GM12878 (cell line): ENCODE measurements around the gene DLD. TPM values are rescaled to one million over a fixed set of nuclear protein-coding genes. Genes with fewer than 3 reads are reported as not detected.

Experiments
- ATAC-seq: fragments of 200-7000 bp; cut with Tn5 transposase; 3 replicates; pipeline ENCODE4 v1.9.1; 2020; ENCODE audit warnings: mild to moderate bottlenecking, moderate library complexity
- BruUV-seq: library from RNA; stranded (reverse); fragments of 400-500 nt; replicated peaks from 2 replicates; lab custom pipeline; 2021; lab: Mats Ljungman, UMichigan
- CTCF ChIA-PET: fragments of 300-600 bp; sonication (Branson Sonifier 250); formaldehyde crosslinking; extraction: SDS; loops from one replicate; lab custom pipeline; 2021; ENCODE audit warnings: inconsistent platforms; lab: Yijun Ruan, JAX
- POLR2A ChIA-PET: fragments of 350-600 bp; formaldehyde crosslinking; extraction: SDS; loops from one replicate; lab custom pipeline; 2021; ENCODE audit warnings: inconsistent platforms; lab: Charles Lee
- RAD21 ChIA-PET: fragments of 300-600 bp; sonication (Branson Sonifier 250); formaldehyde crosslinking; loops from one replicate; lab custom pipeline; 2023; ENCODE audit warnings: antibody characterized with exemption; ENCODE audit not compliant: unreplicated experiment; lab: Charles Lee
- SMC1A ChIA-PET: fragments of 300-600 bp; sonication (Branson Sonifier 250); formaldehyde crosslinking; loops from one replicate; lab custom pipeline; 2023; ENCODE audit not compliant: unreplicated experiment, uncharacterized antibody; lab: Charles Lee
- DNase-seq: peaks from one replicate; pipeline ENCODE4 v3.0.0-alpha.2; 2011; ENCODE audit warnings: low read depth, low spot score
- FAIRE-seq: peaks from 3 replicates; lab custom pipeline; 2011; peaks lifted over from hg19 to GRCh38; lab: Jason Lieb, UNC
- H2AFZ ChIP-seq: 2 replicates; pipeline ENCODE4 v1.6.0; 2011; ENCODE audit warnings: low read depth, low read length, control low read depth; ENCODE audit not compliant: control insufficient read depth
- H3K27ac ChIP-seq: 2 replicates; pipeline ENCODE4 v1.5.1; 2011; ENCODE audit warnings: control low read depth; ENCODE audit not compliant: control insufficient read depth, insufficient read depth
- H3K27me3 ChIP-seq, 2 experiments: replicated peaks in 1 of 2; 2 replicates each; pipeline versions ENCODE4 v1.6.0 to v1.6.1; 2011; ENCODE audit warnings: low read length in 1 of 2; ENCODE audit not compliant: control insufficient read depth in 2 of 2, insufficient read depth in 2 of 2
- H3K36me3 ChIP-seq, 2 experiments: 2 replicates each; pipeline ENCODE4 v1.5.1; 2011; ENCODE audit warnings: low read length in 1 of 2; ENCODE audit not compliant: control insufficient read depth in 2 of 2, insufficient read depth in 2 of 2
- H3K4me1 ChIP-seq: 2 replicates; pipeline ENCODE4 v1.6.1; 2011; ENCODE audit warnings: mild to moderate bottlenecking, low read length, moderate library complexity, mixed read lengths; ENCODE audit not compliant: control insufficient read depth, insufficient read depth
- H3K4me2 ChIP-seq: 2 replicates; pipeline ENCODE4 v1.6.0; 2011; ENCODE audit warnings: control low read depth; ENCODE audit not compliant: control insufficient read depth, insufficient read depth
- H3K4me3 ChIP-seq: fragments of 200-600 bp; sonication (generic); 2 replicates; pipeline ENCODE4 v1.5.1; 2016
- H3K79me2 ChIP-seq: 2 replicates; pipeline ENCODE4 v1.6.0; 2011; ENCODE audit warnings: low read length; ENCODE audit not compliant: control insufficient read depth, insufficient read depth
- H3K9ac ChIP-seq: 2 replicates; pipeline ENCODE4 v1.8.0; 2011; ENCODE audit warnings: low read length, control low read depth, mixed read lengths; ENCODE audit not compliant: control insufficient read depth, insufficient read depth
- H3K9me3 ChIP-seq: replicated peaks from 3 replicates; pipeline ENCODE4 v1.5.1; 2011; ENCODE audit warnings: mild to moderate bottlenecking, low read length; ENCODE audit not compliant: control insufficient read depth, insufficient read depth
- H4K20me1 ChIP-seq: 2 replicates; pipeline ENCODE4 v1.6.0; 2011; ENCODE audit not compliant: control insufficient read depth, insufficient read depth
- ATF3 ChIP-seq: IDR thresholded peaks from 2 replicates; pipeline ENCODE4 v1.6.1; 2011; ENCODE audit warnings: low read depth, mild to moderate bottlenecking, low read length, moderate library complexity, borderline replicate concordance; ENCODE audit errors: extremely low read depth
- BCL11A ChIP-seq: IDR thresholded peaks from 2 replicates; pipeline ENCODE4 v1.6.1; 2011; ENCODE audit warnings: low read depth, low read length
- DPF2 ChIP-seq: fragments of 450-650 bp; IDR thresholded peaks from 2 replicates; pipeline ENCODE4 v1.6.1; 2017; ENCODE audit warnings: mild to moderate bottlenecking
- ETV6 ChIP-seq, 2 experiments: fragments of 450-650 bp in 1 of 2; IDR thresholded peaks in 1 of 2; conservative IDR thresholded peaks in 1 of 2; 2 replicates each; pipeline ENCODE4 v1.6.1; 2014; ENCODE audit warnings: antibody characterized with exemption in 1 of 2, borderline replicate concordance in 1 of 2, low read depth in 1 of 2, mild to moderate bottlenecking in 1 of 2, moderate library complexity in 1 of 2
- RUNX3 ChIP-seq: IDR thresholded peaks from 2 replicates; pipeline ENCODE4 v1.6.1; 2012; ENCODE audit warnings: low read length, inconsistent platforms
- SIN3A ChIP-seq: IDR thresholded peaks from 2 replicates; pipeline ENCODE4 v1.6.1; 2012; ENCODE audit warnings: low read depth, low read length, improper control_type of control experiment
- SIX5 ChIP-seq: IDR thresholded peaks from 2 replicates; pipeline ENCODE4 v1.6.1; 2011; ENCODE audit warnings: mild to moderate bottlenecking, low read depth, low read length, moderate library complexity; ENCODE audit not compliant: severe bottlenecking
- TCF3 ChIP-seq: IDR thresholded peaks from 2 replicates; pipeline ENCODE4 v1.6.1; 2012; ENCODE audit warnings: low read depth, mild to moderate bottlenecking, low read length, borderline replicate concordance; ENCODE audit not compliant: insufficient read depth
- TCF7 ChIP-seq: IDR thresholded peaks from 2 replicates; pipeline ENCODE4 v1.6.1; 2014; ENCODE audit warnings: antibody characterized with exemption, borderline replicate concordance
- WGBS: methylation state at CpG from one replicate; pipeline ENCODE4 v1.1.6; 2016; ENCODE audit warnings: low lambda C conversion rate; ENCODE audit not compliant: insufficient replicate concordance, insufficient coverage; ENCODE audit errors: missing lambda C conversion rate; 5-methylcytosine and 5-hydroxymethylcytosine counted together
- in situ Hi-C: fragments of 300-500 bp; cut with MboI; formaldehyde crosslinking; loops from 9 replicates; pipeline ENCODE4 v1.14.3; 2018; ENCODE audit warnings: mixed read lengths
- intact Hi-C: fragments of 100-400 bp; cut with micrococcal nuclease; formaldehyde crosslinking; loops from one replicate; pipeline ENCODE4 v1.14.2; 2022; ENCODE audit not compliant: unreplicated experiment
- polyA plus RNA-seq, 11 experiments: library from polyadenylated mRNA; depleted of rRNA in 4 of 11; unstranded in 6 of 11; stranded (reverse) in 5 of 11; fragments of >200 nt; fragmentation: Nextera tagmentation in 4 of 11; fragmentation: Illumina TruSeq in 1 of 11; extraction: Ambion mirVana in 4 of 11; extraction: Trizol in 1 of 11; gene quantifications; 1 replicate in 1 of 11; 2 replicates in 10 of 11; pipeline versions ENCODE4 v1.2.1 to v1.2.3, GENCODE V29; 2011 to 2016; ENCODE audit warnings: inconsistent platforms in 2 of 11, missing spikeins in 2 of 11, low read depth in 1 of 11
- total RNA-seq, 4 experiments: library from RNA; depleted of rRNA in 3 of 4; stranded (reverse); fragments of >200 nt in 3 of 4; fragmentation: Illumina TruSeq in 1 of 4; extraction: Trizol in 1 of 4; gene quantifications; 2 replicates each; pipeline versions ENCODE4 v1.2.1 to v1.2.3, GENCODE V29; 2013 to 2021
- TF ChIP-seq, protein P1 (sequence below): IDR thresholded peaks from 2 replicates; pipeline ENCODE4 v1.6.1; 2012; ENCODE audit warnings: mild to moderate bottlenecking, low read depth, low read length

Gene DLD
- total and polyA plus RNA-seq, 10 of the 15 experiments (the other 5 are each of a cell fraction or from before 2014, with no cell fraction given) = 62.7 to 314 (median 161) TPM

DNA sequence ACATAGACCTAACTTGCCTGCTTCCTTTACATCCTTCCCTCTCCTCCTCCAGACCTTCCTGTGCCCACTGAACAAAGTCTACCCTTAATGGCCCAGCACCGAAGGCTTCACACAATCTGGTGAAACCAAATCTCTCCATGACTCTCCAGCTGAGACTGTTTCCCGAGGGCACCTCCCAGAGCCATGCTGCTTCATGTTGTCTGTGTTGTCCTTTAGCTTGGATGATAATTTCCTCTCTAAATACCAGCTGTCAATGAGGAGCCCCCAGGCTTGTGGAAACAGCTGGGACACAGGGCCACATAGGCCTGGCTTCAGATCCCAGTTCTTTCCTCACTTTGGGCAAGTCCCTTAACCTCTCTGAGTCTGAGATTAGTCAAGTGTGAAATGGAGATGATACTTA lies 54.3 kb downstream of the DLD start (continued):
- TF ChIP-seq TCF7 = no peak
- no peak for TF ChIP-seq SIX5

DNA sequence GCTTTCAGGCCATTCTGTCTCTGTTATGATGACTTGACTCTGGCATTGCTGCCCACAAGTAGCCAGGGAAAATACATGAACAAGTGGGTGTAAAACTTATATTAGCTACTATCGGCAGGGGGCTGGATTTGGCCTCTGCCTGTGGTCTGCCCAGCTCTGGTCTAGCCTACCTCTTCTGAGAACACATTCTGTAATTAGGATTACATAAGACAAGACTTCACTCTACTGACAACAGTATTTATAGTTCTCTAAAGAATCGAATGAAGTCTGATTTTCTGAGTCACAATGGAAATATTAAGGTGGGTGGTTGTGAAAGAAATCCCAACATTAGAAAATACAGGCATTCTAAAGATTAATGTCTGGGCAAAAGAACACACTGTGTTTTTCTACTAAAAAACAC lies 55.5 kb downstream of the DLD start:
- no peaks in the 10 kb centered on the region for H3K9me3 ChIP-seq
- FAIRE-seq = no peak
- BruUV-seq = TSS peak; percentile 24
- ChIA-PET RAD21 (no interaction called here), CTCF (interaction anchor here (0.8 kb wide), 1 partner anchor 70 kb away, joined by 3 read pairs; no protein-coding TSS in a partner anchor), SMC1A (interaction anchor here (0.9 to 1.6 kb wide), 4 partner anchors 20 to 70 kb away, joined by 3 read pairs; no protein-coding TSS in a partner anchor), POLR2A (no interaction called here)
- TF ChIP-seq TCF3 (no peak), ATF3 (no peak), ETV6 (conservative IDR thresholded peaks at IDR 0.05 in 1 of 2, IDR thresholded peaks at IDR 0.05 in 1 of 2; ENCODE audit: borderline replicate concordance in 1 of 2, low read depth in 1 of 2) (no peak), DPF2 (no peak), BCL11A (no peak), RUNX3 (no peak), SIN3A (no peak)
- TF ChIP-seq, protein P1, sequence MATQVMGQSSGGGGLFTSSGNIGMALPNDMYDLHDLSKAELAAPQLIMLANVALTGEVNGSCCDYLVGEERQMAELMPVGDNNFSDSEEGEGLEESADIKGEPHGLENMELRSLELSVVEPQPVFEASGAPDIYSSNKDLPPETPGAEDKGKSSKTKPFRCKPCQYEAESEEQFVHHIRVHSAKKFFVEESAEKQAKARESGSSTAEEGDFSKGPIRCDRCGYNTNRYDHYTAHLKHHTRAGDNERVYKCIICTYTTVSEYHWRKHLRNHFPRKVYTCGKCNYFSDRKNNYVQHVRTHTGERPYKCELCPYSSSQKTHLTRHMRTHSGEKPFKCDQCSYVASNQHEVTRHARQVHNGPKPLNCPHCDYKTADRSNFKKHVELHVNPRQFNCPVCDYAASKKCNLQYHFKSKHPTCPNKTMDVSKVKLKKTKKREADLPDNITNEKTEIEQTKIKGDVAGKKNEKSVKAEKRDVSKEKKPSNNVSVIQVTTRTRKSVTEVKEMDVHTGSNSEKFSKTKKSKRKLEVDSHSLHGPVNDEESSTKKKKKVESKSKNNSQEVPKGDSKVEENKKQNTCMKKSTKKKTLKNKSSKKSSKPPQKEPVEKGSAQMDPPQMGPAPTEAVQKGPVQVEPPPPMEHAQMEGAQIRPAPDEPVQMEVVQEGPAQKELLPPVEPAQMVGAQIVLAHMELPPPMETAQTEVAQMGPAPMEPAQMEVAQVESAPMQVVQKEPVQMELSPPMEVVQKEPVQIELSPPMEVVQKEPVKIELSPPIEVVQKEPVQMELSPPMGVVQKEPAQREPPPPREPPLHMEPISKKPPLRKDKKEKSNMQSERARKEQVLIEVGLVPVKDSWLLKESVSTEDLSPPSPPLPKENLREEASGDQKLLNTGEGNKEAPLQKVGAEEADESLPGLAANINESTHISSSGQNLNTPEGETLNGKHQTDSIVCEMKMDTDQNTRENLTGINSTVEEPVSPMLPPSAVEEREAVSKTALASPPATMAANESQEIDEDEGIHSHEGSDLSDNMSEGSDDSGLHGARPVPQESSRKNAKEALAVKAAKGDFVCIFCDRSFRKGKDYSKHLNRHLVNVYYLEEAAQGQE = no peak
- no peak overlapping the region for H3K4me2 ChIP-seq
- no peaks in the 10 kb centered on the region for H4K20me1 ChIP-seq
- no peak overlapping the region for H3K4me3 ChIP-seq
- H3K27ac ChIP-seq = no peak overlapping the region
- H3K27me3 ChIP-seq = no peaks in the 10 kb centered on the region
- no peaks in the 10 kb centered on the region for H3K79me2 ChIP-seq
- no peak overlapping the region for H2AFZ ChIP-seq
- H3K36me3 ChIP-seq = no peaks in the 10 kb centered on the region
- intact Hi-C loops (no loop called here), in situ Hi-C loops (no loop called here)
- no peak for ATAC-seq
- no peaks in the 10 kb centered on the region for H3K4me1 ChIP-seq
- 64% methylated on average over 2 of the region's 2 CpGs for WGBS
- DNase-seq = no peak
- no peak overlapping the region for H3K9ac ChIP-seq
